Duodenal mucosa (tissue), 2 donors: ENCODE measurements around the gene ADAMTS19.

ENCODE experiments used
- H3K27ac ChIP-seq: one replicate; pipeline ENCODE4 v1.7.0; 2013; ENCODE audit warnings: low read depth, low read length
- H3K27me3 ChIP-seq, 2 donors: one replicate each; pipeline ENCODE4 v1.7.0; 2013; ENCODE audit warnings: low read length in 2 of 2, control low read depth in 1 of 2; ENCODE audit not compliant: insufficient read depth in 2 of 2, control insufficient read depth in 1 of 2
- H3K36me3 ChIP-seq, 2 donors: one replicate each; pipeline ENCODE4 v1.7.0; 2013; ENCODE audit warnings: low read length in 2 of 2, control low read depth in 1 of 2; ENCODE audit not compliant: insufficient read depth in 2 of 2, control insufficient read depth in 1 of 2
- H3K4me1 ChIP-seq, 2 donors: one replicate each; pipeline ENCODE4 v1.7.0; 2013; ENCODE audit warnings: low read length in 2 of 2, control low read depth in 1 of 2; ENCODE audit not compliant: insufficient read depth in 2 of 2, control insufficient read depth in 1 of 2
- H3K4me3 ChIP-seq, 2 donors: one replicate each; pipeline ENCODE4 v1.7.0; 2013; ENCODE audit warnings: low read length in 2 of 2, low read depth in 1 of 2
- H3K9ac ChIP-seq, 2 donors: one replicate each; pipeline ENCODE4 v1.7.0; 2013; ENCODE audit warnings: low read length in 2 of 2, low read depth in 1 of 2
- H3K9me3 ChIP-seq, 2 donors: one replicate each; pipeline ENCODE4 v1.7.0; 2013; ENCODE audit warnings: low read length in 2 of 2, control low read depth in 1 of 2; ENCODE audit not compliant: control insufficient read depth in 1 of 2

The ADAMTS19 gene

GRCh38 chr5:129658801-129659200, 198.7 kb downstream of the ADAMTS19 start:
- Histone ChIP-seq H3K9me3 (no peaks in the 10 kb centered on the region), H3K9ac (no peak overlapping the region), H3K36me3 (no peaks in the 10 kb centered on the region), H3K27ac (no peak overlapping the region), H3K27me3 (no peaks in the 10 kb centered on the region), H3K4me3 (no peak overlapping the region), H3K4me1 (no peaks in the 10 kb centered on the region)

- no peaks in the 10 kb centered on the region for H3K4me1 ChIP-seq
- H3K9ac ChIP-seq, result no peak overlapping the region
- H3K9me3 ChIP-seq, result no peaks in the 10 kb centered on the region
- H3K27me3 ChIP-seq, result no peaks in the 10 kb centered on the region
- H3K4me3 ChIP-seq, result no peak overlapping the region
- H3K36me3 ChIP-seq, result no peaks in the 10 kb centered on the region
- H3K27ac ChIP-seq, result no peak overlapping the region
Measured at GRCh38 chr5:129661366-129662035, 201.4 kb downstream of the ADAMTS19 start.

GRCh38 chr5:129664336-129664937, 204.3 kb downstream of the ADAMTS19 start:
- Histone ChIP-seq H3K4me3 (no peak overlapping the region), H3K27me3 (no peaks in the 10 kb centered on the region), H3K27ac (no peak overlapping the region), H3K4me1 (no peaks in the 10 kb centered on the region), H3K9me3 (no peaks in the 10 kb centered on the region), H3K9ac (no peak overlapping the region), H3K36me3 (no peaks in the 10 kb centered on the region)

- Histone ChIP-seq H3K27ac (no peak overlapping the region), H3K9me3 (no peaks in the 10 kb centered on the region), H3K36me3 (no peaks in the 10 kb centered on the region), H3K4me3 (no peak overlapping the region), H3K4me1 (no peaks in the 10 kb centered on the region), H3K9ac (no peak overlapping the region), H3K27me3 (no peaks in the 10 kb centered on the region)
Measured at GRCh38 chr5:129670957-129671500, 210.9 kb downstream of the ADAMTS19 start.

GRCh38 chr5:129672006-129672405, 211.9 kb downstream of the ADAMTS19 start:
- H3K9ac ChIP-seq, result no peak overlapping the region
- no peaks in the 10 kb centered on the region for H3K9me3 ChIP-seq
- no peaks in the 10 kb centered on the region for H3K27me3 ChIP-seq
- no peaks in the 10 kb centered on the region for H3K36me3 ChIP-seq
- H3K4me3 ChIP-seq, result no peak overlapping the region
- no peaks in the 10 kb centered on the region for H3K4me1 ChIP-seq
- no peak overlapping the region for H3K27ac ChIP-seq

- Histone ChIP-seq H3K4me3 (no peak overlapping the region), H3K36me3 (no peaks in the 10 kb centered on the region), H3K9ac (no peak overlapping the region), H3K27me3 (no peaks in the 10 kb centered on the region), H3K9me3 (no peaks in the 10 kb centered on the region), H3K27ac (no peak overlapping the region), H3K4me1 (no peaks in the 10 kb centered on the region)
Measured at GRCh38 chr5:129679671-129680070, 219.6 kb downstream of the ADAMTS19 start.

- no peak overlapping the region for H3K27ac ChIP-seq
- H3K9me3 ChIP-seq, result no peaks in the 10 kb centered on the region
- no peaks in the 10 kb centered on the region for H3K27me3 ChIP-seq
- no peaks in the 10 kb centered on the region for H3K36me3 ChIP-seq
- no peak overlapping the region for H3K4me3 ChIP-seq
- H3K4me1 ChIP-seq, result no peaks in the 10 kb centered on the region
- H3K9ac ChIP-seq, result no peak overlapping the region
Measured at GRCh38 chr5:129687941-129688340, 227.8 kb downstream of the ADAMTS19 start.

GRCh38 chr5:129689045-129689444, 228.9 kb downstream of the ADAMTS19 start:
- Histone ChIP-seq H3K4me3 (no peak overlapping the region), H3K27me3 (no peaks in the 10 kb centered on the region), H3K9ac (no peak overlapping the region), H3K4me1 (no peaks in the 10 kb centered on the region), H3K36me3 (no peaks in the 10 kb centered on the region), H3K9me3 (no peaks in the 10 kb centered on the region), H3K27ac (no peak overlapping the region)

- Histone ChIP-seq H3K9ac (no peak overlapping the region), H3K4me3 (no peak overlapping the region), H3K36me3 (no peaks in the 10 kb centered on the region), H3K9me3 (no peaks in the 10 kb centered on the region), H3K4me1 (peaks cover 0 to 3% of the 10 kb centered on the region in 2 donors), H3K27me3 (no peaks in the 10 kb centered on the region), H3K27ac (no peak overlapping the region)
Measured at GRCh38 chr5:129691220-129691619, 231.1 kb downstream of the ADAMTS19 start.

- Histone ChIP-seq H3K27me3 (no peaks in the 10 kb centered on the region), H3K36me3 (no peaks in the 10 kb centered on the region), H3K27ac (no peak overlapping the region), H3K9ac (no peak overlapping the region), H3K4me3 (no peak overlapping the region), H3K4me1 (peaks cover 6 to 7% of the 10 kb centered on the region in 2 donors), H3K9me3 (no peaks in the 10 kb centered on the region)
Measured at GRCh38 chr5:129696636-129697035, 236.5 kb downstream of the ADAMTS19 start.
